NCI-H69 (cell line): ENCODE measurements around the gene RNF40.

Experiments used
- DNase-seq: peaks from one replicate; lab custom pipeline; 2025; lab: John Stamatoyannopoulos, UW

The RNF40 gene

GRCh38 chr16:30762991-30763725 is 1.0 kb downstream of the RNF40 start:
- no peak for DNase-seq

DNA sequence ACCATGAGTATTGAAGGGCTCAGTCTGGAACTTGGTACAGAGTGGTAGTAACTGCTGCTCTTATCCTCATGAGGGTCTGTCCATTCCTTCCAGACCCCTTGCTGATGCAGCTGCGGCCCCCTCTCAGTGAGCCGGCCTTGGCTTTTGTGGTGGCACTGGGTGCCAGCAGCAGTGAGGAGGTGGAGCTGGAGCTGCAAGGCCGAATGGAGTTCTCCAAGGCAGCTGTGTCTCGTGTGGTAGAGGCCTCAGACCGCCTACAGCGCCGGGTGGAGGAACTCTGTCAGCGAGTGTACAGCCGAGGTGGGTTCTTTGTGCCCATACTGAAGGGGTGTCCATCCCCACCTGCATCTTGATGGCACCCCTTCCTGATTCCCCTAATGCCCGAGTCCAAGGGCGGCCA is 2.0 kb downstream of the RNF40 start:
- DNase-seq = no peak

GRCh38 chr16:30764816-30765465 is 2.8 kb downstream of the RNF40 start:
- no peak for DNase-seq

GRCh38 chr16:30766206-30766932 is 4.2 kb downstream of the RNF40 start:
- no peak for DNase-seq

DNA sequence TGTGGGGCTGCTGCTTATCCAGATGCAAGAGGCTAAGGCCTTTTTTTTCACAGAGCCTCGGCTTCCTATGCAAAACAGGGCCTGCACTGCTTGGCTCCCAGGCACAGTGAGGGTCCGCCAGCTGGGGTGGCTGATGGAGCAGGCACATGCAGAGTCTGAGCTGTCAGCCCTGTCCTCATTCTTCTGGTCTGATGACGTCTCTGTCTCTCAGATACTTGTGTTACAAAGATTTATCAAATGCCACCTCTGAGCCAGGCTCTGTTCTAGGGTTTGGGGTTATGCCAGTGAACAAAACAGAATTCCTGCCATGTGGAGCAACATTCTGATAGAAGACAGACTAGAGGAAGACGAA is 4.8 kb downstream of the RNF40 start:
- DNase-seq = no peak

DNA sequence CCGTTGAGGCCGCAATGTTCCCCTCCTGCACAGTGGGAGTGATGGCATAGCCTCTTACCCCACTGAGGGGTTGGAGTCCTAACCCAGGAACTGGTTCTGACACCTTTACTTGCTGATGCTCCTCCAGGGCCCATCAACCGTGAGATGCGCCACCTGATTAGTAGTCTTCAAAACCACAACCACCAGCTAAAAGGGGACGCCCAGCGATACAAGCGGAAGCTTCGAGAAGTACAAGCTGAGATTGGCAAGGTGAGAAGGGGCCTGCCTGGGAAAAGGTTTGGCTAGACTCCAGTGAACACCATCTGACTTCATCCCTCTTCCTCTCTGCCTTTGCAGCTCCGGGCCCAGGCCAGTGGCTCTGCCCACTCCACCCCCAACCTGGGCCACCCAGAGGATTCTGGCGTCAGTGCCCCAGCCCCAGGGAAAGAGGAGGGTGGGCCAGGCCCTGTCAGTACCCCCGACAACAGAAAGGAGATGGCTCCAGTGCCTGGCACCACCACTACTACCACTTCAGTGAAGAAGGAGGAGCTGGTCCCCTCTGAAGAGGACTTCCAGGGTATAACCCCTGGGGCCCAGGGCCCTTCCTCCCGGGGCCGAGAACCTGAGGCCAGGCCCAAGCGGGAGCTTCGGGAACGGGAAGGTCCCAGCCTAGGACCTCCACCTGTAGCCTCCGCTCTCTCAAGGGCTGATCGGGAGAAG is 5.8 kb downstream of the RNF40 start:
- no peak for DNase-seq

DNA sequence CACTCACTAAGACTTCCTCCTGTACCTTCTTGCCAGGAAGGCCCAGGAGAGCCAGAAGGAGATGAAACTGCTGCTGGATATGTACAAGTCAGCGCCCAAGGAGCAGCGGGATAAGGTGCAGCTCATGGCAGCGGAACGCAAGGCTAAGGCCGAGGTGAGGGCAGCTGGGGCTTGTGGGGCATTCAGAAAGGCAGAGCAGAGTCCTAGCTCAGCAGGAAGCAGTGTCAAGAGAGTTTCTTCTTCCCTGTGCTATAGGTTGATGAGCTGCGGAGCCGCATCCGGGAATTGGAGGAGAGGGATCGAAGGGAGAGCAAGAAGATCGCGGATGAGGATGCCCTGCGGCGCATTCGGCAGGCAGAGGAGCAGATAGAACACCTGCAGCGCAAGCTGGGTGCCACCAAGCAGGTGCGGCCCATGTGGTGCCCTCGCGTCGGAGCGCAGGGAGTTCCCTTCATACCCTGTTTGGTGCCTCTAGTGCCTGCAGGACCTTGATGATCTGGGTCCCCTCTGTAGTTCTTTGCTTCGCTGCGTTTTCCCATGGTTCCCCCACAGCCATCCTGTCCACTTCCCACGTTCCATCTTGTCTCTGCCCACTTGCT is 6.6 kb downstream of the RNF40 start:
- no peak for DNase-seq

DNA sequence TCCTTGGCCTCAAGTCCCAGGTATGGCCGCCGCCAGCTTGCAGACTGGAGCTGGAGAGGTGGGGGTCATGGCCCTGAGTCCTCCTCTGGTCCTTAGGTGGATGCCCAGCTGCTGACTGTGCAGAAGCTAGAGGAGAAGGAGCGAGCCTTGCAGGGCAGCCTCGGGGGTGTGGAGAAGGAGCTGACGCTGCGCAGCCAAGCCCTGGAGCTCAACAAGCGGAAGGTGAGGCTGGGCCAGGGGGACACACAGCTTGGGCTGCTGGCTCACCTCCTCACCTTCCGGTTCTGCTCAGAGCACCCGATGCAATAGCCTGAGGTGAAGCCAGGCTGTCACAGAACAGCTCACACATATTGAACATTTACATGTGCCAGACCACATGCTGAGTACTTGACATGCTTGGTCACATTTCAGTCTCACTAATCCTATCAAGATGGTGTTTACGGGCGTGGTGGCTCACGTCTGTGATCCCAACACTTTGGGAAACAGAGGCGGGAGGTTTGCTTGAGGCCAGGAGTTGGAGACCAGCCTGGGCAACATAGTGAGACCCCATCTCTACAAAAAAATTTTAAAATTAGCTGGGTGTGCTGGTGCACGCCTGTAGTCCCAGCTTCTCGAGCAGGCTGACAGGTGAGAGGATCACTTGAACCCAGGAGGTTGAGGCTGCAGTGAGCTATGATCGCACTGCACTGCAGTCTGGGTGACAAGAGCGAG is 7.4 kb downstream of the RNF40 start:
- no peak for DNase-seq

DNA sequence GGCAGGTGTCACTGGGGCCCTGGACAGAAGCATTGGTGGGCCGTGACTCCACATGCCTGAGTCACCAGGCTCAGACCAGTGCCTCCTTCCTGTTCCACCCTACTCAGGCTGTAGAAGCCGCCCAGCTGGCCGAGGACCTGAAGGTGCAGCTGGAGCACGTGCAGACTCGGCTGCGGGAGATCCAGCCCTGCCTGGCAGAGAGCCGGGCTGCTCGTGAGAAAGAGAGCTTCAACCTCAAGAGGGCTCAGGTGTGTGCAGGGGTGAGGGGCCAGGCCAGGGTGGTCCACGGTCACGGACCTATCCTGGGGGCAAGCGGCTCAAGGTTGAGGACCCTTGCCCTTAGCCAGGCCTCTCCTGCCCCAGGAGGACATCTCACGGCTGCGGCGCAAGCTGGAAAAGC is 9.6 kb downstream of the RNF40 start:
- DNase-seq = no peak

- DNase-seq = no peak
These were observed 11.7 kb downstream of the RNF40 start for GRCh38 chr16:30773826-30774225.

DNA sequence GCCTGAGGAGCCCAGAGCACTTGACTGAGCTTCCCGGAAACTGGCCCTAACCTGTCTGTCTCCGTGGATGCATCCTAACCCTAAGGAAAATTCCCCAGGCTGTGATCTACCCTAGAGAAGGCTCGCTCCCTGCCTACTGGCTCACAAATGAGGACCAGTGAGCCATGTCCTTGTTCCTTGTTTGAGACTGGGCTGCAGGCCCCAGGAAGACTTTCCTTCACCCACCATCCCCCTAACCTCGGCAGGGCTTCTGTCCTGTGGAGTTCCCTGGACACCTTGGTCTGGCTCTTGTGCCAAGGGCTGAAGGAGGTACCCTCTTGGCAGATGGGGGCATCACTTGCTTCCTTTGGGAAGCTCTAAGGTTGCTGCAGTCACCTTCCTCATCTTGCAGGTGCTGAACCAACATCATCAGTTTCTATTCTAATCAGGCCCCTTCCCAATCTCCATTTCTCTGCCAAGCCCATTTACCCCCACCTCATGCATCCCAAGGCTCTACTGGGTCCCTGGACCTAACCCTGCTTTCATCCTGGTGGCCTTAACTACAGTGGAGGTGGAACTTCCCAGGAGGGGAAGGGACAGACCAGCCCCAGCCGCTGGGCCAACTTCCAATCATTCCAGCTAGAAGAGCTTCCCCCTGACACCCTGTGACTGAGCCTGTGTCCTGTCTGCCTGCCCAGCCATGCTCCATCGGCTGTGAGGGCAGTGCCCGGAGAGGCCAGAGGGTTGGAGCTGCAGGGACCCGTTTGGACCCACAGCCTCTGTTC is 12.4 kb downstream of the RNF40 start:
- no peak for DNase-seq

DNA sequence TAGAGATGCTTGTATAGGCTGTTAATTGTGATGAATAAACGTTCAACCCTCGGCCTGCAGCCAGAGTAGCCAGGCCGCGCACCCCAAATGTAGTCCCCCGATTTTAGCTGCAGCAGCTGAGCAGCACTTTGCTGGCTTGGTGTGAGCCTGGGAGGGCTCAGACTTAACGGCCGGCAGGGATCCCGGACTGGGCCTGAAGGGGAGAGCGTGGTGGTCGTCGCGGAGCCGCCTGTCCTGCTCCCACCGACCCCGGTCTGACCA is 12.9 kb downstream of the RNF40 start:
- no peak for DNase-seq

DNA sequence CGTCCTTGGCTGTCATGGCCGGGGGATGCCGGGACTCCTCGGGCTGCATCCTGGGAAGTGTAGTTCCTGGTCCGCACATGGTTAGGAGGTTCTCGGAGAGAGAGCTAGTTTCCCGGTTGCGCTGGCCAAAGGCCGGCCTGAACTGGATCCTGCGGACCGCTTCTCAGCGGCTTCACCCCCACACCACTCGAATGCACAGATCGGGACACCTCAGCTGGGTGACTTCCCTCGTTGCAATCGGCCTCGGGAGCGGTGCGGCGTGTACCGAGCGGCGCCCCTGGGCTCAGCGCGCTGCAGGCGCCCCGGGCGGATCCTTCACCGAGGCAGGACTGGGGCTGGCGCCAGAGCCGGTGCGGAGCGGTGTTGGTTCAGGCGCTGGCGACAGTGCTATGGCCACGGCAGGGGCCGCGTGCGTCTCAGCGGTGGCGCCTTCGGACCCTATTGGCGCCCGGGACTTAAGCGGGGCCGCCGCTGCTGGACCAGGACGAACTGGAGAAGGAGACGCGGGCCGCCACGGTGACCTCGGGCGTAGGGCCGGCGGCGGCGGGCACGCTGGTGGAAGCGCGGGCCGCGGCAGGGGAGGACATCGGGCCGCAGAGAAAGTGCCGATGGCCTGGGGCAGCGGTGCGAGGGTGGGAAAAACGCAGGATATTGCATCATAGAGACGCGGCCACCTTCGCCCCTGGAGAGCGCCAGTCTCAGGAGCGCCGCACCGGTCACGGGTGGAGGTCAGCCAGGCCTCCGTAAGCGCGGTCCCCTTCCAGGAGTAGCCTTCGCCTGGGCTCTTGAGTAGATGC is 13.5 kb downstream of the RNF40 start:
- peak; percentile 91 for DNase-seq

GRCh38 chr16:30777591-30778297 is 15.6 kb downstream of the RNF40 start:
- DNase-seq = no peak

DNA sequence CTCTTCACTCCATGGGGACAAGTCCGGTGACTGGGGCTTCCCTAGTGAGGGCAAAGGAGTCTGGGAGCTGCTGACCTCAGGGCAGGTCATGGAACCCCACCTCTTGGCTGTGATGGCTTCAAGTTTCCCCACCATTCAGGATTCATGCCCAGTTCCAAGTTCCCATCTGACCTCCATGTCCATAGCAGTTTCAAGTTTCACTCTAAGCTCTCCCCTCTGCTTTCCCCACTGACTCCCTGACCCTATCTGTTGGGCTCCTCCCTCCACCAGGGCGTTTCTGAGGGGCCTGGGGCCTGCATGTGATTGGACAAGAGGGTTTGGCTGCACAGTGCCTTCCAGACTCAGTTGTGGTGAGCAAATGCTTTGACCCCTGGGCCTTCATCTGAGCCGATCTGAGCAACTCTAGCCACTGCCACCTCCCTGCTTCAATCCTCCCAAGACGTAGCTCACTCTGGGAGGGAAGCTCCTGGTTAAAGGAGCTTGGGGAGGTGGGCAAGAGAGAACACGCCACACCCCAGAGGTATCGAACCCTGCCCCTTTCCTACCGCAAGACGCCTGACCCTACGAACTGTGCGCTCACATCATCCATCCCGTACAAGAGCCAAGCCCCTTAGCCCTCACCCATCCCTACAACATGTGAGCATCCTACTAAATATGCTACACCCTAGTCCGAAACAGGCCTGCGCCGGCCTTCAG is 16.6 kb downstream of the RNF40 start:
- no peak for DNase-seq

- no peak for DNase-seq
These were observed 17.5 kb downstream of the RNF40 start for GRCh38 chr16:30779596-30779995.

DNA sequence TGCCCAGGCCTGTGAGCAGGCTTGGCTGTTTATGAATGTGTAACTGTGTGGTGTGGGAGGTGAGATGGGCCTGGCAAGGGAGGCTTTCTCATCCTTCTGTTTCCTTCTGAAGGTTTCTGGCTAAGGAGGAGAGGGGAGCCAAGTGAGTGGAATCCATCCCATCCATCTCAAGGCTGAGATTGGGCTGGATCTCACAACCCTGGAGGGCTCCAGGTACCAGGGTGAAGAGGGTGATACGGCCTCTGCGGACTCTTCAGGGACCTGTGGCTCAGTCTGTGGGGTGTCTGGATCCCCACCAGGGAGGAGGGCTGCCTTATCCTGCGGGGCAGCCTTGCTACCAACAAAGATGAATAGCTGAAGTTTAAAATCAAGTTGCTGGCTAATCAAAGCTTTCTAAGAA is 17.9 kb downstream of the RNF40 start:
- no peak for DNase-seq

DNA sequence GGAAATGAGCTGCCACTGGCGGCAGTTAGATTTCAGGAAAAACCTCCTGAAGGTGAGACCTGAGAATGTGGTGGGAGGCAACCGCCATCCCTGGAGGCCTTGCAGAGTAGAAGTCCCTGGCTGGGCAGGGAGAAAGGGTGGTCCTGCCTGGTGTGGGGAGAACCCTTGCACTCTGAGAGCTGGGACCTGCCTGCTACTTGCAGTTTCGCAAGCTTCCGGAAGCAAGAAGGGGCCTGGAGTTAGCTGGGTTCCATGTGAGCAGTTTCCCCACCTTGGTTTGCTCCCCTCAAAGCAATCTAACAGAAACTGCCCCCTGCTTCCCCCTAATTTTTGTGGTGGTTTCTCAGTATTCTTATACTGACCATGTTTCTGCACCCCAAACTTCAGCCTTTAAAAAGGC is 18.4 kb downstream of the RNF40 start:
- DNase-seq = no peak
